Ascending aorta (tissue), 2 donors: ENCODE measurements around the gene HSD17B11. TPM values are rescaled to one million over a fixed set of nuclear protein-coding genes. Genes with fewer than 3 reads are reported as not detected.
"Not testable (repeated sequence)": the region's sequence is repeated elsewhere in the genome, so short reads cannot be mapped to it uniquely, and the experiment has no call there.

ENCODE experiments used
- DNase-seq, 2 donors: peaks; one replicate each; pipeline ENCODE4 v3.0.0-alpha.2; 2019; ENCODE audit warnings: low spot score in 2 of 2
- H3K27ac ChIP-seq, 2 donors: fragments of 200-600 bp; sonication (generic); one replicate each; pipeline ENCODE4 v1.5.1; 2016 to 2017; ENCODE audit warnings: mild to moderate bottlenecking in 1 of 2
- H3K27me3 ChIP-seq: fragments of 200-600 bp; sonication (generic); one replicate; pipeline ENCODE4 v1.5.1; 2017
- H3K36me3 ChIP-seq, 2 donors: fragments of 200-600 bp; sonication (generic); one replicate each; pipeline ENCODE4 v1.5.1; 2016
- H3K4me1 ChIP-seq, 2 donors: fragments of 200-600 bp; sonication (generic); one replicate each; pipeline ENCODE4 v1.5.1; 2016 to 2017; ENCODE audit warnings: mild to moderate bottlenecking in 1 of 2
- H3K4me3 ChIP-seq, 2 donors: fragments of 200-600 bp; sonication (generic); one replicate each; pipeline ENCODE4 v1.5.1; 2016 to 2017; ENCODE audit warnings: mild to moderate bottlenecking in 1 of 2
- H3K9me3 ChIP-seq, 2 donors: fragments of 200-600 bp; sonication (generic); one replicate each; pipeline ENCODE4 v1.5.1; 2016
- intact Hi-C: fragments of 100-400 bp; cut with DNase I; formaldehyde crosslinking; loops from one replicate; pipeline ENCODE4 v1.15.1; 2023
- total RNA-seq: library from RNA; depleted of rRNA; stranded (reverse); fragments of >200 nt; gene quantifications from one replicate; pipeline ENCODE4 v1.1.0, GENCODE V29; 2016
- TF ChIP-seq, protein P1 (sequence below), 3 experiments: fragments of 200-600 bp in 2 of 3; fragments of 450-650 bp in 1 of 3; sonication (generic) in 2 of 3; IDR thresholded peaks; one replicate each; pipeline ENCODE4 v1.5.1; 2016 to 2019; ENCODE audit warnings: antibody characterized with exemption in 3 of 3, mild to moderate bottlenecking in 1 of 3, moderate library complexity in 1 of 3

Gene HSD17B11
- total RNA-seq, 1 donor from 2014 or later = 29.8 TPM

DNA sequence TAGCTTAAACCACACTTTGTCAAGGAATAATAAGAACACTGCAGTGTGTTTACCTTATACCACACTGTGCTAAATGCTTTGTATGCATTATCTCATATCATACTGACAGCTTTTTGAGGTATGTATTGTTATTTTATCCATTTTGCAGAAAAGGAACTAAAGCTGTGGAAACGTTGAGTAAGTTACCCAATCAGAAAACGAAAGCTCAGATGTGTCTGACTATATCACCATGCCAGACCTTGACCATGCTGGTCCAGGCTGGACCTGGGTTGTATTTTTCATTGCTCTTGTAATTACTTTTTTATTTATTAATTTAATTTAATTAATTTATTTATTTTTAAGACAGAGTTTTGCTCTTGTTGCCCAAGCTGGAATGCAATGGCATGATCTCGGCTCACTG is 2.1 kb downstream of the HSD17B11 start:
- intact Hi-C loops = no loop called here
- Histone ChIP-seq H3K4me1 (peaks cover 0 to 11% of the 10 kb centered on the region in 2 donors), H3K4me3 (peak overlapping the region; percentile 69), H3K36me3 (no peaks in the 10 kb centered on the region), H3K27ac (no peak overlapping the region), H3K9me3 (peaks cover 0 to 14% of the 10 kb centered on the region in 2 donors), H3K27me3 (no peaks in the 10 kb centered on the region)
- TF ChIP-seq, protein P1, sequence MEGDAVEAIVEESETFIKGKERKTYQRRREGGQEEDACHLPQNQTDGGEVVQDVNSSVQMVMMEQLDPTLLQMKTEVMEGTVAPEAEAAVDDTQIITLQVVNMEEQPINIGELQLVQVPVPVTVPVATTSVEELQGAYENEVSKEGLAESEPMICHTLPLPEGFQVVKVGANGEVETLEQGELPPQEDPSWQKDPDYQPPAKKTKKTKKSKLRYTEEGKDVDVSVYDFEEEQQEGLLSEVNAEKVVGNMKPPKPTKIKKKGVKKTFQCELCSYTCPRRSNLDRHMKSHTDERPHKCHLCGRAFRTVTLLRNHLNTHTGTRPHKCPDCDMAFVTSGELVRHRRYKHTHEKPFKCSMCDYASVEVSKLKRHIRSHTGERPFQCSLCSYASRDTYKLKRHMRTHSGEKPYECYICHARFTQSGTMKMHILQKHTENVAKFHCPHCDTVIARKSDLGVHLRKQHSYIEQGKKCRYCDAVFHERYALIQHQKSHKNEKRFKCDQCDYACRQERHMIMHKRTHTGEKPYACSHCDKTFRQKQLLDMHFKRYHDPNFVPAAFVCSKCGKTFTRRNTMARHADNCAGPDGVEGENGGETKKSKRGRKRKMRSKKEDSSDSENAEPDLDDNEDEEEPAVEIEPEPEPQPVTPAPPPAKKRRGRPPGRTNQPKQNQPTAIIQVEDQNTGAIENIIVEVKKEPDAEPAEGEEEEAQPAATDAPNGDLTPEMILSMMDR (IDR thresholded peaks at IDR 0.05) = no peak
- no peak for DNase-seq

DNA sequence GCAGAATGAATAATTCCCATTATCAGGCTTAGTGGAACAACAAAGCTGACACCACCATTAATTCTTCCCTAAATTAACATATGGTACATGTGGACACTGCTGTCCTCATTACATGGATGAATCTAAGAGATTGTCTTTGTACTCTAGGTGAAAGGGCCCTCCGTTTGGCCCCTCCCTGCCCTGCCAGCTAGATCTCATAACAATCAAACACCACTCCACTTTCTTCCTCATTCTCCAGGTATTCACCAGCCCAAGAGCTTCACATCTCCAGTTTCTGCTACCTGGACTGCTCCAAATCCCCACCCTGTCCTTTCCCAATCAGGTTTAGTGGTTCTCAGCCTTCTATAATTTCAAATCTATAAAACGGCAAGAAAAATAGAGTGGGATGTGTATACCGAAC is 3.8 kb downstream of the HSD17B11 start:
- intact Hi-C loops = no loop called here
- H3K4me1 ChIP-seq = peaks cover 0 to 11% of the 10 kb centered on the region in 2 donors

DNA sequence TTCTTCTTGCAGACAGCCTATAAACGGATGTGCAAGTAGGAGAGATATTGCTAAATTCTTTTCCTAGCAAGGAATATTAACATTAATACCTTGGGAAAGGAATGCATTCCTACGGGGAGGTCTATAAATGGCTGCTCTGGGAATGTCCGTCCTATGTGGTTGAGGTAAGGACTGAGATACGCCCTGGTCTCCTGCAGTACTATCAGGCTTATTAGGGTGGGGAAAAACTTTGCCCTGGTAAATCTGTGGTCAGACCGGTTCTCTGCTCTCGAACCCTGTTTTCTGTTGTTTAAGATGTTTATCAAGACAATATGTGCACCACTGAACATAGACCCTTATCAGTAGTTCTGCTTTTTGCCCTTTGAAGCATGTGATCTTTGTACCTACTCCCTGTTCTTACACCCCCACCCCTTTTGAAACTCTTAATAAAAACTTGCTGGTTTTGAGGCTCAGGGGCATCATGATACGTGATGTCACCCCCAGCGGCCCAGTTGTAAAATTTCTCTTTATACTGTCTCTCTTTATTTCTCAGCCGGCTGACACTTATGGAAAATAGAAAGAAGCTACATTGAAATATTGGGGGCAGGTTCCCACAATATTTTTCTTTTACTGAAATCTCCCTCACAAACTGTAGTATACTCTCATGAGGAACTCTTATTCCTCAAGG is 6.4 kb downstream of the HSD17B11 start:
- H3K27ac ChIP-seq, H3K27me3 ChIP-seq, DNase-seq, H3K36me3 ChIP-seq, H3K4me1 ChIP-seq, intact Hi-C loops, H3K4me3 ChIP-seq: not testable (repeated sequence)
- peaks cover 0 to 14% of the 10 kb centered on the region in 2 donors for H3K9me3 ChIP-seq

More for the DNA sequence above, 3.8 kb downstream of the HSD17B11 start:
- no peaks in the 10 kb centered on the region for H3K27me3 ChIP-seq
- peaks cover 0 to 14% of the 10 kb centered on the region in 2 donors for H3K9me3 ChIP-seq
- H3K4me3 ChIP-seq = no peak overlapping the region
- TF ChIP-seq, protein P1 (IDR thresholded peaks at IDR 0.05) = no peak
- no peaks in the 10 kb centered on the region for H3K36me3 ChIP-seq
- no peak overlapping the region for H3K27ac ChIP-seq
- DNase-seq = no peak

DNA sequence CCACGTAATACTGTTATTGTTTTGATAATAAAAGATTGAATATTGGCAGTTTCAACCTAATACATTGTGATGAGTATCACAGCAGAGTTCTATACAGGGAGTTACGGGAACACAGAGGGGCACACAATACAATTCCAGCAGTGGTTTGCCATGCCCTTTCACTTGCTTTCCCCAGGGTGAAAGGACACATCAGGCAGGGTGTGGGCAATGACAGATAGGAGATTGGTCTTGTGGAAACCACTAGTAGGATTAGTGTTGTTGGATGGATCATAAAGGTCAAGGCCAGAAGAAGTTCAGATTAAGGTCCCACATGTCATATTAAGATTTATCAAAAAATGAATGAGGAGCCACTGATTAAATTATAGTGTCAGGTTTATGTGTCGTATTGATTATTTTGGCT is 8.1 kb downstream of the HSD17B11 start:
- Histone ChIP-seq H3K4me1 (no peaks in the 10 kb centered on the region), H3K9me3 (peaks cover 0 to 14% of the 10 kb centered on the region in 2 donors), H3K4me3 (no peak overlapping the region), H3K27ac (peak overlapping the region in 1 of 2 donors; percentile 6), H3K36me3 (peaks cover 9 to 11% of the 10 kb centered on the region in 2 donors), H3K27me3 (no peaks in the 10 kb centered on the region)
- TF ChIP-seq, protein P1 (IDR thresholded peaks at IDR 0.05) = no peak
- intact Hi-C loops = no loop called here
- DNase-seq = no peak

DNA sequence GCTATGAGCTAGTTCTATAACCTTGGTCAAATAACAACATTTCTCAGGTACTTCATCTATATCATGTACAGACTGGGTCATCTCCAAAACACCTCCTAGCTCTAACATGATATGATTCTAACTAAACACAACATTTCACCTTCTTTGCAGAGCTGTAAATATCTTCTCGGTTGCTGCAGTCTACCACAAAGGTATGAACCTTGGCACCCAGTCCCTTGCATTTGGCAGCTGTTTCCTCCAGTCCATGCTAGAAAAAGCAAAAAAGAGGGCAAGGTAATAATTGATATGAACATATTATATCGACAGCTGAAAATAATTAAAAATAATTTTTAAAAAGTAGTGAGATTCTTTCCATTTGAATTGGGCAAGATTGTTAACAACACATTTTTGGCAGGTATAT is 8.9 kb downstream of the HSD17B11 start:
- no peaks in the 10 kb centered on the region for H3K27me3 ChIP-seq
- no peak overlapping the region for H3K27ac ChIP-seq
- H3K9me3 ChIP-seq = peaks cover 0 to 9% of the 10 kb centered on the region in 2 donors
- H3K4me3 ChIP-seq = no peak overlapping the region
- H3K4me1 ChIP-seq = no peaks in the 10 kb centered on the region
- DNase-seq = no peak
- TF ChIP-seq, protein P1 (IDR thresholded peaks at IDR 0.05) = no peak
- H3K36me3 ChIP-seq = peaks cover 9 to 11% of the 10 kb centered on the region in 2 donors
- intact Hi-C loops = no loop called here

DNA sequence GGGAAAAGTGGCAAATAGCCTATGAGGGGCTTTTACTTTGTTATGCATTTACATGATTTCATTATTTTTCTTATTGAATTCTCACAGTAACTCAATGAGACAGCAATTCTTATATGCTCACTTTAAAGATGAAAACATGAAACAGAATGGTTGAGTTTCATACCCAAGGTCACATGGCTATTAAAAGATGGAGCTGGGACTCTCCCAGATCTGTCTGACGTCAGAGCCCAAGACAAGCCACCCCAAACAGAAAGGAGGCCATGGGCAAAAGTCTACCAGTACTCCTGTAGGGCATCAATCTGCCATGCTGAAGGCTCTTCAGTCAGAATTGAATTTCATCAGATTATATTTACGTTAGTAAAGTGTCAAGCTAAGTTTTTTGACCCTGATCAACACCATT is 13.2 kb downstream of the HSD17B11 start:
- H3K4me3 ChIP-seq = no peak overlapping the region
- DNase-seq = no peak
- H3K9me3 ChIP-seq = no peaks in the 10 kb centered on the region
- intact Hi-C loops = no loop called here
- peaks cover 0 to 4% of the 10 kb centered on the region in 2 donors for H3K4me1 ChIP-seq
- H3K27ac ChIP-seq = no peak overlapping the region
- TF ChIP-seq, protein P1 (IDR thresholded peaks at IDR 0.05) = no peak
- no peaks in the 10 kb centered on the region for H3K27me3 ChIP-seq
- H3K36me3 ChIP-seq = peaks cover 21 to 23% of the 10 kb centered on the region in 2 donors
